ENCODE measurements around the gene AXDND1.

The AXDND1 gene

GRCh38 chr1:179576509-179576908 lies 210.7 kb downstream of the AXDND1 start:
- no peak for DNase-seq (ENCODE audit: low read depth)

GRCh38 chr1:179583771-179584320 lies 218.1 kb downstream of the AXDND1 start:
- no peak for DNase-seq (ENCODE audit: low read depth)

- DNase-seq (ENCODE audit: low read depth): peak; percentile 9
Observed at GRCh38 chr1:179586107-179586823, 220.5 kb downstream of the AXDND1 start.

- DNase-seq (ENCODE audit: low read depth): no peak
Observed at GRCh38 chr1:179587336-179587735, 221.6 kb downstream of the AXDND1 start.

- no peak for DNase-seq (ENCODE audit: low read depth)
Observed at GRCh38 chr1:179588425-179589024, 222.8 kb downstream of the AXDND1 start.

GRCh38 chr1:179589509-179589908 lies 223.7 kb downstream of the AXDND1 start:
- DNase-seq (ENCODE audit: low read depth): peak; percentile 1

- DNase-seq (ENCODE audit: low read depth): no peak
Observed at GRCh38 chr1:179590671-179591070, 224.9 kb downstream of the AXDND1 start.

DNA sequence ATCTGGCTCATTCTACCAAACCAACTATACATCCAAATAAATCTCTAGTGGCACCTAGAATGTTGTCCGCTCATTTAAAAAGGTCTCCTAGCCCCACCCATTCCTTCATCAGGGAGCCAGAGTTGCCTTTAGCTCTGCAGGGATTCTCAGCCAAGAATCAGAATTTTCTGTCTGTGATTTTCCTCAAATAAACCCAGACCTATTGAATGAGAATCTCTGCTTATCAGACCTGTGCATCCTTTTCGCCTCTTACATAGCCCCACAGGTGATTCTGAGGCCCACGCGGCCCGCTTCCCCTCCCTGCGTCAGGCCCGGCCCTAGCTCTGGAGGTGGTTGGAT lies 225.5 kb downstream of the AXDND1 start:
- no peak for DNase-seq (ENCODE audit: low read depth)

GRCh38 chr1:179591592-179592580 lies 226.1 kb downstream of the AXDND1 start, which contains the start of gene TDRD5:
Gene TDRD5 (plus strand): TSS chr1:179591832. CDS start chr1:179592616, 784 bp downstream.
- DNase-seq (ENCODE audit: low read depth): no peak

GRCh38 chr1:179598631-179599030 lies 232.9 kb downstream of the AXDND1 start:
- DNase-seq (ENCODE audit: low read depth): no peak

- peak; percentile 26 for DNase-seq (ENCODE audit: low read depth)
Observed at GRCh38 chr1:179599623-179600249, 234.0 kb downstream of the AXDND1 start.

DNA sequence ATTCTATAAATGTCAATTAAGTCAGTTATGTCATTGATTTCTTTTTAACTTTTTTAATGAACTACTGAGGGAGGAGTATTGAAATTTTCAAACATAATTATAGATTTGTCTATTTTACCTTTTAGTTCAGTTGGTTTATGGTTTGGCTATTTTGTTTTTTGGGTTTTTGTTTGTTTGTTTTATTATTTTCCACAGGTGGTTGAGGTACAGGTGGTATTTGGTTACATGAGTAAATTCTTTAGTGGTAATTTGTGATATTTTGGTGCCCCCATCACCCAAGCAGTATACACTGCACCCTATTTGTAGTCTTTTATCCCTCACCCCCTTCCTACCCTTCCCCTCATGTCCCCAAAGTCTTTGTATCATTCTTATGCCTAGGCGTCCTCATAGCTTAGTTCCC lies 235.3 kb downstream of the AXDND1 start:
- no peak for DNase-seq (ENCODE audit: low read depth)
